ENCODE results near the gene TMEM91.

DNA sequence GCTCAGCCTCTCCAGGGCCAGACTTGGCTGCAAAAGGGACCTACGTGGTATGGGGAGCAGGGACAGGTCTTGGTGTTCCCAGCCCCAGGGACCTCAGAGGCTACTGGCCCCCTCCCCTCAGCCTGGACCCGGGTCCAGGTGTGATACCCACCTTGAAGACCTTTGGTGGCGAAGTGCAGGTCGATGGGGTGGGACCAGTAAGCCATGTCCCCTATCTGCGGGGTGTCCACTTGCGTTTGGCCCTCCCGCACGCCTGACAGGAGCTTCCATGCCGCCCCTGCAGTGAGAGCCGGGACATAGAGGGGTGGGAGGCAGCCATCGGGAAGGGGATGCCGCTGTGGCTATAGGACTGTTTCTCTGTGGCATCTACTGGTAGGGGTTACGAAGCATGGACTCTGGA lies 18.6 kb upstream of the TMEM91 start:
- TF ChIP-seq CTCF (IDR thresholded peaks at IDR 0.05; ENCODE audit: low read depth, low read length, poor library complexity, severe bottlenecking) (no peak), EZH2phosphoT487 (IDR thresholded peaks at IDR 0.05; ENCODE audit: borderline replicate concordance, low read length) (no peak)
